ENCODE results near the gene DCTD.
"Not testable (repeated sequence)": the region's sequence is repeated elsewhere in the genome, so short reads cannot be mapped to it uniquely, and the experiment has no call there.

The DCTD gene

DNA sequence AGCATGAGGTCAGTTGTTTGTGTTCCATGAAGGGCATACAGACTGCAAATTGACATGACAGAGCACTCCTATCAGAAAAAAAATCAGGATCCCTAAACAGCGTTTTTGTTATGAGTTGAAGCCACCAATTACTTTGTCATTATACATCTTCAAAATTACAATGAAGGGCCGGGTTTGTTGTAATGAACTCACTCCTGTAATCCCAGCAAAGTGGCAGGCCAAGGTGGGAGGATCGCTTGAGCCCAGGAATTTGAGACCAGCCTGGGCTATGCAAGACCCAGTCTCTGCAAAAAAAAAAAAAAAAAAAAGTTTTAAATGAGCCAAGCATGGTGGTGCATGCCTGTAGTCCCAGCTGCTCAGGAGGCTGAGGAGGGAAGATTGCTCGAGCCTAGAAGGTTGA lies 3.5 kb upstream of the DCTD start:
- DNase-seq, result no peak

- DNase-seq, result no peak
Observed at GRCh38 chr4:182918791-182919302, 1.7 kb upstream of the DCTD start.

GRCh38 chr4:182918044-182918607 lies 940 bp upstream of the DCTD start:
- DNase-seq, result no peak

GRCh38 chr4:182916483-182917181 lies 554 bp downstream of the DCTD start:
- no peak for DNase-seq

GRCh38 chr4:182914357-182914756 lies 2.8 kb downstream of the DCTD start:
- no peak for DNase-seq

GRCh38 chr4:182913621-182914020 lies 3.6 kb downstream of the DCTD start:
- DNase-seq, result no peak

GRCh38 chr4:182913036-182913435 lies 4.2 kb downstream of the DCTD start:
- DNase-seq, result no peak

GRCh38 chr4:182908124-182908523 lies 9.1 kb downstream of the DCTD start:
- DNase-seq, result no peak

GRCh38 chr4:182907396-182907795 lies 9.8 kb downstream of the DCTD start:
- DNase-seq, result no peak

DNA sequence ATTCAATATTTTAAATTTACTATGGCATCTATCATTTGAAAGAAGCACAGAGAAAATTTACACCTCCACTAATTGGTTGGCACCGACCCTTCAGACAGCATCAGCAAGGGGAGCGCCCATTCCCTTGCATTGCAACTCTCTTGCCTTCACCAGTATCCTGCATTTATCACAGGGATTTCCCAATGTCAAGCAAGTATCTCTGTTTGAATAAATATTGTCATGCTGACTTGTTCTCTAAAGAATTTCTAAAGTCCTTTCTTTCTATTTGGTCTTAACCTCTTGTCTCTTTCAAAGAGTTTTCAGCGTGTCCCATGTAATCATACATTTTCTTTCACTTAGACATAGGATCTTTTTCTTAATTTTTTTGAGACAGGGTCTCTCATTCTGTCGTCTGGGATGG lies 10.4 kb downstream of the DCTD start:
- no peak for DNase-seq

- DNase-seq, result no peak
Observed at GRCh38 chr4:182905038-182905437, 12.1 kb downstream of the DCTD start.

DNA sequence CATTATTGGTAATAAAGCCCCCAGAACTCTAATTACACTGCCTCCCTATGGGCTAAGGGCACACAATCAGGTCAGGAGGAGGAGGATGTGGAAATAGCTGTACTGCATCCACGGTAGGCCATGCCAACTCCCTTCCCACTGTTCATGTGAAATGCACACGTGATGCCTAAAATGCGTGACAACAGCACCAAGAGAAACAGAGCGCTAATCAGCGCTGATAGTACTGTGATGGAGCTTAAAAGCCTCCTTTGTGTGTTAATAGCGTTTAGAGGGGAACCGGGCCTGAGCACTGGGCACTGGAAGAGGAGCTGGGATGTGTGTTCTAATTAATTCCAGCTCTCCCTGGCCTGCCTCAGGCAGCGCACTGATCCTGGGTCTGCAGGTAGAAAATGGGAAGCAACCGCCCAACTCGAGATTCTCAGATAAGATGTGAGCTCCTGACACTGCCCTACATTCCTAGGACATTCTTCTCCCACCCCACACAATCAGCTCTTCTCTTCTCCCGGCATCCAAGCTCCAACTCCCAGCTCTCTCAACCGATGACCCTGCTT lies 12.9 kb downstream of the DCTD start:
- DNase-seq, result no peak

- no peak for DNase-seq
Observed at GRCh38 chr4:182903013-182903412, 14.2 kb downstream of the DCTD start.

DNA sequence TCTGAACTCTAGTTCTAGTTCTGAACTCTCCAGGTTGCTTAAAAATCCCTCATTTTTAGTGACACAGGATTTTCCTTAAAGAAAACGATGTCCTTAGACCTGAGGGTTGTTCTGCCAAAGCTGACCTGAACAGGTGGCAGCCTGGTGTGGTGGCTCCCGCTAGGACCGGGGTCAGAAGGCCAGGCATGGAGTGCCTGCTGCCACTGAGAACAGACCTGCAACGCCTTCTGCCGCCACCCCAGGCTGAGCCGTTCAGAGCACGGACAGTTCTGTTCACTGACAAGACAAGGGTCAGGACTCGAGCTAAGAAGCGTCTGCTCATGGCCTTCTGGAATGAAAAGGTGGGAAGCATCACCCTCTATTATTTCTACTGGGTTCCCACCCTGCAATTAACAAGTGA lies 15.8 kb downstream of the DCTD start:
- no peak for DNase-seq

DNA sequence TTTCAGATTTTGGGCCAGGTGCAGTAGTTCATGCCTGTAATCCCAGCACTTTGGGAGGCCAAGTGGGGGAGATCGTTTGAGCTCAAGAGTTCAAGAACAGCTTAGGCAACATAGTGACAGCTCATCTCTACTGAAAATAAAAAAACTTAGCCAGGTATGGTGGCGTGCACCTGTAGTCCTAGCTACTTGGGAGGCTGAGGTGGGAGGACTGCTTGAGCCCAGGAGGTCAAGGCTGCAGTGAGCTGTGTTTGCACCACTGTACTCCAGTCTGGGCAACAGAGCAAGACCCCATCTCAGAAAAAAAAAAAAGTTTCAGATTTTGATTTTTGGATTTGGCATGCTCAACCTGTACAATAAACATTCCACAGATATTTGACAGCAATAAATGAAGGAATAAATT lies 17.2 kb downstream of the DCTD start:
- not testable (repeated sequence) for DNase-seq

DNA sequence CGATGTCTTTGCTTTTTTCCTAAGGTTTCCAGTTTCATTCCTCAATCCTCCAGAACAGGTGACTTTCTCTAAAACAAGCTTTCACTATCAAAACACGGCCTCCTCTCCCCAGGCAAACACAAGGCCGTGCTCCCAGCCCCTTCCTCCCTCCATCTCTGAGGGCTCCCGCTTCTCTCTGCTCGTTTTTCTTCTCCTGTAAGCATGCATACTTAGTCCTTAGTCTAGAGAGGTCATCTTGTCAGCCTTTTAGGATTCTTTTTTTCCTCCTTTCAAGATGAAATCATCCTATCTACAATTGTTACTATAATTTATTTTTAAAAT lies 18.7 kb downstream of the DCTD start:
- no peak for DNase-seq

DNA sequence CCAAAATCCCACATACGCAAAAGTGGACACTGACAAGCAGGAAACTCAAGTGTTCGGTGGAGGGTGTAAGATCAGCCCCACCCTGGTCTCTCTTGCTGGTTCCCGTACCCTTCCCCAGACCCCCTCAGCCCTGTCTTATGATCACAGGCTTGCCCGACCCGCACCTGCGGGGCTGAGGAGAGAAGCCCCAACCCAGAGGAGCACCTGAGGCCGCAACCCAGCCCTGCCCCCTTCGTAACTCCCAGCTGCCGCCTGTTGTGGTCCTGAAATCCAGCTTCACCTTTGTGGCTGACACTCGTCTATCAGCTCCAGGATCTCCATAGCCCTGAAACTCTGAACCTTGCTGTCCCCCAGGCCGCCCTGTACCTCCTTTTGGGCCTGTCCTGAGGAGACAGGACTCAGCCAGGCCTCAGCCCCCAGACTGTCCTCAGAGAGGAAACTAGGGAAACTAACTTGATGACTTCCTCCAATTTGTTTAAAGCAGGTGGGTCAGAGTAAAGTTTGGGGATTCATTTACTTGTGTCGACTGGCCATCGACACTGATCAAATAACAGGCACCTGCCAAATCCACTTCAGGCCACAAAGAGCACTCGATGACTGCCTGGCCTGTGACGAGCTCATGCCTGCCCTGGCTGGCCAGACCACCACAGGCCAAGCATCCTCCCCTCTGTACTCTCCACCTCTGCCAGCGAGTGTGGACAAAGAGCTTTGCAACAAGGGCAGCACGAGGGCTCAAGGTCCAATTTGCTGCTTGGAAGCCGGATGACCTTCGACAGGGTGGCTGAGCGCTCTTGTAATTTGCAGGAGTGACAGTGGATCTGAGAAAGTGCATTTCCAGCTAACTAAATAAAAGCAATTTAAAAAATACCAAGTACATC lies 19.3 kb downstream of the DCTD start:
- DNase-seq, result no peak

GRCh38 chr4:182896421-182896820 lies 20.8 kb downstream of the DCTD start:
- DNase-seq, result no peak

GRCh38 chr4:182895791-182896292 lies 21.3 kb downstream of the DCTD start:
- DNase-seq, result no peak

- DNase-seq, result no peak
Observed at GRCh38 chr4:182894681-182895275, 22.4 kb downstream of the DCTD start.

DNA sequence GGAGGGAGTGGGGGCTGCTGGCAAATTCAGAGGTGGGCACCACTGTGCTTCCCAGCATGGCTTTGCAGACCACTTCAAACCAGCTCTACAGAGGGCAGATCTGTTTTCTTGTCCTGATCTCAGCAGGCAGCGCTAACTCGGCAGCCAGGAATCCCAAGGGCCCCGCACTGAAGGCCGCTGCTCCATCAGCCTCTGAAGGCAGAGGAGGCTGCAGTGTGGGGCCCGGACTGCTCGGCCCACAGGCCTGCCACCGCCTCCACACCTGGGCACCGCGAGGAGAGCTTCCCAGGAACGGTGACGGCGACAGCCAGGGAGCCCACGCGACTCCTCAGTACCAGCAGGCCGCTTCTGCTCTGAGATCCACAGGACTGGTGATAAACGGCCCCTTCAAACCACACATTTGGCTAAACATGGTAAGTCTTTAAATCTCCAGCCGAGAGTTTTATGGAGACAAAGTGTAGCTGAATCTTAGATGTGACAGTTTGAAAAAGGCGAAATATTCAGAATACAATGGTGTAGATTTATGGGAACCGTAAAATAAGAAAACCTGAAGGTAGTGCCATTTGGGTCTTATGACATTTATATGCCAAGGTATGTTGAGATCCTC lies 23.6 kb downstream of the DCTD start:
- DNase-seq, result no peak

DNA sequence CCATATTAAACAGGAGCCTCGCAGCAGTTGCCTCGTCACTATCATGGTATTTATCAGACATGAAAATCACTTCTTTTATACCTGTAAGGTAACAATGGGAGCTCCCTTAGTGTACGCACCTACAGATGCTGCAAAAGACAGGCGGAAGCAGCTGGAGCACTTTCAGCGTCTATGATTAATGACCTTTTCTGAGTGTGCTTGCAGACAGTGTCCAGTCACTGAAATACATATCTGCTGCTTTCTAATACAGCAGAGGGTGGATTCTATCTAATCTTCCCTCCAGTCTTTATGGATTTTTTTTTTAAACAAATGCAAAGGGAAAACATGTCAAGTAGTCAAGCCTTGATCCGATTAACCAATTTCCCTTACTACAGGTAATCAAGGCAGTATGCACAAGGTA lies 24.1 kb downstream of the DCTD start:
- DNase-seq, result no peak

GRCh38 chr4:182890202-182890601 lies 27.0 kb downstream of the DCTD start:
- no peak for DNase-seq

All from midbrain (tissue), 1 donor.